Adrenal gland (tissue), 12 donors: ENCODE measurements around the gene CDK15. TPM values are rescaled to one million over a fixed set of nuclear protein-coding genes. Genes with fewer than 3 reads are reported as not detected.

Experiments
- DNase-seq, 7 donors: peaks; one replicate each; pipeline ENCODE4 v3.0.0-alpha.2; 2019 to 2020
- H3K27ac ChIP-seq, 5 donors: fragments of 200-600 bp; sonication (generic) in 4 of 5; 1 replicate in 3 of 5; 2 replicates in 2 of 5; pipeline versions ENCODE4 v1.5.1 to v1.8.0; 2016 to 2020; ENCODE audit warnings: mild to moderate bottlenecking in 1 of 5
- H3K27me3 ChIP-seq: fragments of 200-600 bp; 2 replicates; pipeline ENCODE4 v1.8.0; 2021
- H3K36me3 ChIP-seq, 2 donors: fragments of 200-600 bp; replicated peaks in 1 of 2; 1 replicate in 1 of 2; 2 replicates in 1 of 2; pipeline versions ENCODE4 v1.5.1 to v1.8.0; 2018 to 2022
- H3K4me1 ChIP-seq, 2 donors: fragments of 200-600 bp; replicated peaks in 1 of 2; 1 replicate in 1 of 2; 2 replicates in 1 of 2; pipeline versions ENCODE4 v1.5.1 to v1.8.0; 2018 to 2021
- H3K4me3 ChIP-seq, 4 donors: fragments of 200-600 bp; sonication (generic) in 3 of 4; one replicate each; pipeline ENCODE4 v1.5.1; 2016 to 2018
- H3K9me3 ChIP-seq, 3 donors: fragments of 200-600 bp; sonication (generic) in 1 of 3; replicated peaks in 1 of 3; 1 replicate in 2 of 3; 2 replicates in 1 of 3; pipeline versions ENCODE4 v1.5.1 to v1.8.0; 2016 to 2021
- POLR2A ChIP-seq, 2 donors: fragments of 450-650 bp; IDR thresholded peaks; one replicate each; pipeline ENCODE4 v1.6.1; 2017; ENCODE audit warnings: antibody characterized with exemption in 2 of 2, mild to moderate bottlenecking in 2 of 2, moderate library complexity in 1 of 2
- WGBS, 4 donors: extraction: QIAGEN DNeasy Blood & Tissue Kit in 2 of 4; methylation state at CpG; one replicate each; pipeline versions ENCODE4 v1.1.5 to v1.1.7; 2013 to 2017; 5-methylcytosine and 5-hydroxymethylcytosine counted together
- intact Hi-C, 2 donors: fragments of 100-400 bp; cut with DNase I; formaldehyde crosslinking; loops; one replicate each; pipeline versions ENCODE4 v1.14.1 to v1.15.0; 2022 to 2023
- polyA plus RNA-seq, 3 donors: library from polyadenylated mRNA; stranded (reverse); fragments of 200-250 nt in 2 of 3; fragments of 350-450 nt in 1 of 3; fragmentation: Illumina TruSeq in 1 of 3; extraction: RNeasy Lipid Tissue Mini Kit (QIAGEN cat#74804) in 1 of 3; gene quantifications; one replicate each; pipeline ENCODE4 v1.2.3, GENCODE V29; 2013 to 2014
- total RNA-seq, 9 donors: library from RNA; depleted of rRNA in 4 of 9; stranded (reverse); fragments of >200 nt in 4 of 9; fragments of 120-200 nt in 1 of 9; fragmentation: NEBNext Ultra II Directional in 1 of 9; extraction: Animal tissue kit (Norgen Biotek cat#: 25700) in 1 of 9; gene quantifications; one replicate each; pipeline versions ENCODE4 v1.1.0 to v1.2.4, GENCODE V29; 2013 to 2023
- TF ChIP-seq, protein P1 (sequence below), 6 experiments: fragments of 450-650 bp in 4 of 6; fragments of 200-600 bp in 2 of 6; sonication (generic) in 1 of 6; IDR thresholded peaks; 1 replicate in 5 of 6; 2 replicates in 1 of 6; pipeline versions ENCODE4 v1.5.1 to v1.8.0; 2016 to 2021; ENCODE audit warnings: antibody characterized with exemption in 6 of 6, mild to moderate bottlenecking in 2 of 6, moderate library complexity in 1 of 6
- donor health status: healthy with polysubstance abuse.
- donor health status: Bipolar disorder and iron deficiency.
- donor health status: DM: yes; HTN: yes; CAD: no.
- donor health status: DM: no; HTN: no; CAD: no.
- donor health status: DM: no; HTN: no; CAD: no.
- donor health status: DM: yes; HTN: yes; CAD: no.

Gene CDK15
- total and polyA plus RNA-seq, 12 donors, result 0.06 to 1.2 (median 0.14) TPM; not detected in 1

DNA sequence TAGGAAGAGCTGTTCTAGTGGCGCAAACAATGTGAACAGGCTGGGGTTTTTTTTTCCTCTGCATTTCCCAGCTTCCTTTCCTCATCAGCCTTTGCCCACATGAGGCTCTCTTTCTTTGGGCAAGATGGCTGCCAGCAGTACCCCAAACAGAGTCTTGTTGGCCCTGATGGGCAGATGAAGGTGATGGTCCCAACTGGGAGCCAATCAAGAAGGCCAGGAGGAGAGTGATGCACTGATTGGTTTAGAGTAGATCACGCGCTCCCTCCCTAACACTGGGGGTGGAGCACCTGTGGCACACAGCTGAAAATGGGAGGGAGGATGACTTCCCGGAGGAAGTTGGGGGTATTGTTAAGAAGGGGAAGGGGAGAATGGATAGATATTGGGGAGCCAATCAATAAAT, 131.0 kb downstream of the CDK15 start:
- no peak overlapping the region for H3K4me3 ChIP-seq
- DNase-seq, result no peak
- H3K36me3 ChIP-seq, result no peaks in the 10 kb centered on the region
- no peaks in the 10 kb centered on the region for H3K9me3 ChIP-seq
- 85 to 93% (median 92%) methylated on average over 4 of the region's 4 CpGs for WGBS, 4 donors
- no peaks in the 10 kb centered on the region for H3K27me3 ChIP-seq
- TF ChIP-seq POLR2A (IDR thresholded peaks at IDR 0.05), result no peak
- TF ChIP-seq, protein P1, sequence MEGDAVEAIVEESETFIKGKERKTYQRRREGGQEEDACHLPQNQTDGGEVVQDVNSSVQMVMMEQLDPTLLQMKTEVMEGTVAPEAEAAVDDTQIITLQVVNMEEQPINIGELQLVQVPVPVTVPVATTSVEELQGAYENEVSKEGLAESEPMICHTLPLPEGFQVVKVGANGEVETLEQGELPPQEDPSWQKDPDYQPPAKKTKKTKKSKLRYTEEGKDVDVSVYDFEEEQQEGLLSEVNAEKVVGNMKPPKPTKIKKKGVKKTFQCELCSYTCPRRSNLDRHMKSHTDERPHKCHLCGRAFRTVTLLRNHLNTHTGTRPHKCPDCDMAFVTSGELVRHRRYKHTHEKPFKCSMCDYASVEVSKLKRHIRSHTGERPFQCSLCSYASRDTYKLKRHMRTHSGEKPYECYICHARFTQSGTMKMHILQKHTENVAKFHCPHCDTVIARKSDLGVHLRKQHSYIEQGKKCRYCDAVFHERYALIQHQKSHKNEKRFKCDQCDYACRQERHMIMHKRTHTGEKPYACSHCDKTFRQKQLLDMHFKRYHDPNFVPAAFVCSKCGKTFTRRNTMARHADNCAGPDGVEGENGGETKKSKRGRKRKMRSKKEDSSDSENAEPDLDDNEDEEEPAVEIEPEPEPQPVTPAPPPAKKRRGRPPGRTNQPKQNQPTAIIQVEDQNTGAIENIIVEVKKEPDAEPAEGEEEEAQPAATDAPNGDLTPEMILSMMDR (IDR thresholded peaks at IDR 0.05), result no peak
- no peak overlapping the region for H3K27ac ChIP-seq
- H3K4me1 ChIP-seq, result no peaks in the 10 kb centered on the region
- intact Hi-C loops, result no loop called here

GRCh38 chr2:201938156-201938775, 131.9 kb downstream of the CDK15 start:
- H3K27ac ChIP-seq, result no peak overlapping the region
- no peaks in the 10 kb centered on the region for H3K9me3 ChIP-seq
- intact Hi-C loops, result no loop called here
- WGBS, 4 donors, result 87 to 96% (median 92%) methylated on average over 2 of the region's 2 CpGs
- DNase-seq, result no peak
- TF ChIP-seq POLR2A (IDR thresholded peaks at IDR 0.05), result no peak
- TF ChIP-seq, protein P1 (IDR thresholded peaks at IDR 0.05), result no peak
- no peaks in the 10 kb centered on the region for H3K36me3 ChIP-seq
- no peaks in the 10 kb centered on the region for H3K27me3 ChIP-seq
- no peak overlapping the region for H3K4me3 ChIP-seq
- H3K4me1 ChIP-seq, result no peaks in the 10 kb centered on the region

GRCh38 chr2:201938781-201939180, 132.4 kb downstream of the CDK15 start:
- Histone ChIP-seq H3K4me3 (no peak overlapping the region), H3K4me1 (no peaks in the 10 kb centered on the region), H3K9me3 (no peaks in the 10 kb centered on the region), H3K27ac (no peak overlapping the region), H3K27me3 (no peaks in the 10 kb centered on the region), H3K36me3 (no peaks in the 10 kb centered on the region)
- WGBS, 4 donors, result 90 to 95% (median 91%) methylated on average over 9 of the region's 9 CpGs
- no peak for DNase-seq
- TF ChIP-seq POLR2A (IDR thresholded peaks at IDR 0.05), result no peak
- TF ChIP-seq, protein P1 (IDR thresholded peaks at IDR 0.05), result no peak
- intact Hi-C loops, result no loop called here

DNA sequence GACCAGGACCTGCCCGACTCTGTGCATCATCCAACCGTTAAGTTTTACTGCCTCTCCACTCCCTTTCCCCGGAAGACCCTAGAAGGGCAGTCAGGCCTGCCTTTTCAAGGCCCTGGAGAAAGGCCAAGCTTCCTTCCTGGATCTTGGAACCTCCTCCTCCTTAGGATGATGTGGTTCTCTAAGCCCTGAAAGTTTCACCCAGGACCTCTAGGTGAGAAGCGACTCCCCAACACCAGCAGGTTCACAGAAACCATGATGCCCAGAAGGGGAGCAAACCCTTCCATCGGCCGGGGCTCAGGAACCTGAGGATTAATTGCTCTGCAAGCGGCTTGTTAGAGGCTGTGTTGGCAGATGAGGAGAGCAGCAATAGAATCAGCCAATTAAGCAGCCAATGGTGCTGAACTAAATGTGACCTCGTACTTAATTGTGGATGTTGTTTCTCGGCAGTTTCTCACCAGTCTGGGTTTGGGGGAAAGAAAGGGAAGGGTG, 133.2 kb downstream of the CDK15 start:
- DNase-seq, result no peak
- TF ChIP-seq, protein P1 (IDR thresholded peaks at IDR 0.05), result no peak
- no peak for TF ChIP-seq POLR2A (IDR thresholded peaks at IDR 0.05)
- intact Hi-C loops, result no loop called here
- Histone ChIP-seq H3K27me3 (no peaks in the 10 kb centered on the region), H3K4me1 (no peaks in the 10 kb centered on the region), H3K4me3 (no peak overlapping the region), H3K27ac (no peak overlapping the region), H3K36me3 (no peaks in the 10 kb centered on the region), H3K9me3 (no peaks in the 10 kb centered on the region)
- WGBS, 4 donors, result 56 to 67% (median 58%) methylated on average over 9 of the region's 9 CpGs
